OCI-LY7 (cell line): ENCODE results near the gene ABCC4. TPM values are rescaled to one million over a fixed set of nuclear protein-coding genes. Genes with fewer than 3 reads are reported as not detected.

ENCODE experiments used
- BruUV-seq: library from RNA; stranded (reverse); fragments of 400-500 nt; replicated peaks from 2 replicates; lab custom pipeline; 2021; lab: Mats Ljungman, UMichigan
- CTCF ChIA-PET: fragments of 300-600 bp; sonication (Branson Sonifier 250); formaldehyde crosslinking; loops from one replicate; lab custom pipeline; 2022; ENCODE audit warnings: antibody characterized with exemption; ENCODE audit not compliant: unreplicated experiment; lab: Charles Lee
- POLR2A ChIA-PET: fragments of 300-600 bp; sonication (Branson Sonifier 250); formaldehyde crosslinking; loops from one replicate; lab custom pipeline; 2022; ENCODE audit warnings: antibody characterized with exemption; lab: Charles Lee
- DNase-seq: peaks from one replicate; pipeline ENCODE4 v3.0.0-alpha.2; 2015; ENCODE audit warnings: low spot score
- H2AFZ ChIP-seq: fragments of 200-600 bp; sonication (generic), shearing (Covaris generic); 2 replicates; pipeline ENCODE4 v1.6.1; 2014; ENCODE audit warnings: mild to moderate bottlenecking, antibody characterized with exemption, low read length, moderate library complexity
- H3K27ac ChIP-seq: fragments of 200-600 bp; sonication (generic); 2 replicates; pipeline ENCODE4 v1.5.1; 2014; ENCODE audit warnings: mixed run types, low read depth, mild to moderate bottlenecking, moderate library complexity, low read length, inconsistent platforms; ENCODE audit not compliant: poor library complexity, severe bottlenecking
- H3K36me3 ChIP-seq: fragments of 200-600 bp; sonication (generic); 2 replicates; pipeline ENCODE4 v1.6.1; 2014; ENCODE audit warnings: mild to moderate bottlenecking, antibody characterized with exemption, low read length, moderate library complexity, mixed read lengths; ENCODE audit not compliant: insufficient read depth
- H3K4me1 ChIP-seq: fragments of 200-600 bp; sonication (generic); 2 replicates; pipeline ENCODE4 v1.5.1; 2014; ENCODE audit warnings: mild to moderate bottlenecking, low read length; ENCODE audit not compliant: insufficient read depth, poor library complexity, severe bottlenecking
- H3K4me2 ChIP-seq: fragments of 200-600 bp; sonication (generic); 2 replicates; pipeline ENCODE4 v1.6.1; 2014; ENCODE audit warnings: mild to moderate bottlenecking, low read length
- H3K4me3 ChIP-seq: fragments of 200-600 bp; sonication (generic); 2 replicates; pipeline ENCODE4 v1.5.1; 2014; ENCODE audit warnings: mild to moderate bottlenecking, low read depth, low read length; ENCODE audit not compliant: poor library complexity, severe bottlenecking
- H3K79me2 ChIP-seq: fragments of 200-600 bp; sonication (generic); 2 replicates; pipeline ENCODE4 v1.6.1; 2016; ENCODE audit warnings: low read depth, mild to moderate bottlenecking, low read length, moderate library complexity, mixed read lengths; ENCODE audit not compliant: insufficient read depth
- H3K9me2 ChIP-seq: fragments of 200-600 bp; sonication (generic); 2 replicates; pipeline ENCODE4 v1.6.1; 2016; ENCODE audit warnings: mild to moderate bottlenecking, low read length, mixed read lengths; ENCODE audit not compliant: insufficient read depth
- H3K9me3 ChIP-seq: fragments of 200-600 bp; sonication (generic); 2 replicates; pipeline ENCODE4 v1.6.1; 2014; ENCODE audit warnings: mild to moderate bottlenecking, mixed run types, low read length, mixed read lengths
- H4K20me1 ChIP-seq: fragments of 200-600 bp; sonication (generic); 2 replicates; pipeline ENCODE4 v1.6.1; 2014; ENCODE audit warnings: mild to moderate bottlenecking, antibody characterized with exemption, low read length, moderate library complexity, mixed read lengths; ENCODE audit not compliant: insufficient read depth
- CTCF ChIP-seq: fragments of 200-600 bp; sonication (generic); conservative IDR thresholded peaks from 2 replicates; pipeline ENCODE4 v1.5.1; 2014; ENCODE audit warnings: mild to moderate bottlenecking, antibody characterized with exemption, low read length, moderate library complexity, mixed read lengths
- EZH2phosphoT487 ChIP-seq: fragments of 200-600 bp; sonication (generic); IDR thresholded peaks from 2 replicates; pipeline ENCODE4 v1.6.1; 2018; ENCODE audit warnings: low read depth, borderline replicate concordance, mild to moderate bottlenecking, mixed run types, antibody characterized with exemption, low read length, moderate library complexity, mixed read lengths
- intact Hi-C: fragments of 100-400 bp; cut with micrococcal nuclease; formaldehyde crosslinking; loops from one replicate; pipeline ENCODE4 v1.10.0; 2022; ENCODE audit not compliant: unreplicated experiment
- total RNA-seq, 2 experiments: library from RNA; depleted of rRNA in 1 of 2; stranded (reverse); fragments of >200 nt in 1 of 2; shearing (Covaris generic) in 1 of 2; gene quantifications; 2 replicates each; pipeline ENCODE4 v1.2.3, GENCODE V29; 2014 to 2022

ABCC4 gene
- total RNA-seq, 2 experiments from 2014 or later: 7.3 to 7.8 TPM

GRCh38 chr13:94987081-94987480, 314.2 kb downstream of the ABCC4 start:
- POLR2A ChIA-PET: no interaction called here

GRCh38 chr13:94984958-94985357, 316.3 kb downstream of the ABCC4 start:
- POLR2A ChIA-PET: no interaction called here

More at GRCh38 chr13:94987081-94987480, 314.2 kb downstream of the ABCC4 start:
- H4K20me1 ChIP-seq: no peaks in the 10 kb centered on the region
- no peak overlapping the region for H3K27ac ChIP-seq
- intact Hi-C loops: no loop called here
- no peak overlapping the region for H3K4me3 ChIP-seq
- no TSS peak for BruUV-seq
- no peaks in the 10 kb centered on the region for H3K4me1 ChIP-seq
- no peak overlapping the region for H3K4me2 ChIP-seq
- no peak overlapping the region for H2AFZ ChIP-seq
- TF ChIP-seq EZH2phosphoT487 (no peak), CTCF (no peak)
- CTCF ChIA-PET: no interaction called here
- DNase-seq: no peak
- no peaks in the 10 kb centered on the region for H3K9me2 ChIP-seq
- H3K36me3 ChIP-seq: no peaks in the 10 kb centered on the region
- H3K79me2 ChIP-seq: no peaks in the 10 kb centered on the region
- no peaks in the 10 kb centered on the region for H3K9me3 ChIP-seq

GRCh38 chr13:94978516-94978915, 322.7 kb downstream of the ABCC4 start:
- Histone ChIP-seq H3K36me3 (no peaks in the 10 kb centered on the region), H3K4me3 (no peak overlapping the region), H3K9me2 (no peaks in the 10 kb centered on the region), H3K4me2 (no peak overlapping the region), H3K79me2 (no peaks in the 10 kb centered on the region), H2AFZ (no peak overlapping the region), H3K9me3 (no peaks in the 10 kb centered on the region), H4K20me1 (no peaks in the 10 kb centered on the region), H3K4me1 (no peaks in the 10 kb centered on the region), H3K27ac (no peak overlapping the region)
- ChIA-PET POLR2A (no interaction called here), CTCF (no interaction called here)
- DNase-seq: no peak
- TF ChIP-seq CTCF: no peak
- TF ChIP-seq EZH2phosphoT487: no peak
- intact Hi-C loops: no loop called here
- no TSS peak for BruUV-seq

More at GRCh38 chr13:94984958-94985357, 316.3 kb downstream of the ABCC4 start:
- H3K9me3 ChIP-seq: no peaks in the 10 kb centered on the region
- no peak overlapping the region for H3K27ac ChIP-seq
- no peak overlapping the region for H3K4me2 ChIP-seq
- no peak overlapping the region for H3K4me3 ChIP-seq
- no peaks in the 10 kb centered on the region for H3K79me2 ChIP-seq
- no peak overlapping the region for H2AFZ ChIP-seq
- no peak for TF ChIP-seq EZH2phosphoT487
- TF ChIP-seq CTCF: no peak
- no peaks in the 10 kb centered on the region for H3K9me2 ChIP-seq
- DNase-seq: no peak
- no peaks in the 10 kb centered on the region for H3K36me3 ChIP-seq
- CTCF ChIA-PET: no interaction called here
- no TSS peak for BruUV-seq
- H3K4me1 ChIP-seq: no peaks in the 10 kb centered on the region
- H4K20me1 ChIP-seq: no peaks in the 10 kb centered on the region
- intact Hi-C loops: no loop called here
